GM19193 (cell line): ENCODE measurements around the gene TMPRSS4.

Experiments
- POLR2A ChIP-seq: IDR thresholded peaks from 4 replicates; pipeline ENCODE4 v1.6.1; 2011; ENCODE audit not compliant: insufficient read depth, insufficient read length; ENCODE audit errors: extremely low read depth

The TMPRSS4 gene

DNA sequence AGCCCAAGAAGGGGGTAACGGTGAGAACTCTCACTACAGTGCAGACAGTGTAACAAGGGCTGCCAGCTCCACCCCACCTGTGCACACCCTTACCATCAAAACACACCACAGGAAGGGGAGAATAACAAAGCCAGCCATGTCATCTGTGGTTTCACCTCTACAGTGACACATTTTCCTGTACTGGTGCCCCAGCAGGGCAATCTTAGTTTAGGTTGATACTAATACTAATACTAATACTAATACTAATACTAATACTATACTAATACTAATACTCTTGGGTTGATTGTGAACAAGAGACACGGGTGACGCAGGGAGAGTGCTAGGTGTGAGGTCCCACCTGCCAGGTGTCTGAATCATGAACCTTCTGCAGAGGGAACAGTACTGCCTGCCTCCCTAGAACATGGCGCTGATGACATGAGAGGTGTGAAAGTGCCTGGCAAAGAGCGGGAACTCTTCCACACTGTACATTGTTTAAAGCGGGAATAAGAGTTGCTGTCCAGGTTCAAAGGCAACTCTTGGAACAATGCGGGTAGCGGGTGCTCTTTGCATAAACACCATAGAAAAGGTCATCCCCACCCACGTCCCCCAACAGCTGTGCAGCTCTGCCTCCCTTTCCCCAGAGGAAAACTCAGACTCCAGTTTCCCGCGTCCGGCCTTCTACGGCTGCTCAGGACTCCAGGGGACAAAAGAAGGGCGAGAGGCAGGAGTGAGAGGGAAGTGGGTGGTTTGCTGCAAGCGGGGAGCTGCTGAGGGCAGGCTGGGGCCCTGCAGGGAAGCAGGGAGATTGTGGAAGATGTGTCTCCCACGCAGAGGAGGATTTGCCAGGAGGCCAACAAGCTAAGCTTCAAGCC, 25.0 kb upstream of the TMPRSS4 start:
- TF ChIP-seq POLR2A = no peak

DNA sequence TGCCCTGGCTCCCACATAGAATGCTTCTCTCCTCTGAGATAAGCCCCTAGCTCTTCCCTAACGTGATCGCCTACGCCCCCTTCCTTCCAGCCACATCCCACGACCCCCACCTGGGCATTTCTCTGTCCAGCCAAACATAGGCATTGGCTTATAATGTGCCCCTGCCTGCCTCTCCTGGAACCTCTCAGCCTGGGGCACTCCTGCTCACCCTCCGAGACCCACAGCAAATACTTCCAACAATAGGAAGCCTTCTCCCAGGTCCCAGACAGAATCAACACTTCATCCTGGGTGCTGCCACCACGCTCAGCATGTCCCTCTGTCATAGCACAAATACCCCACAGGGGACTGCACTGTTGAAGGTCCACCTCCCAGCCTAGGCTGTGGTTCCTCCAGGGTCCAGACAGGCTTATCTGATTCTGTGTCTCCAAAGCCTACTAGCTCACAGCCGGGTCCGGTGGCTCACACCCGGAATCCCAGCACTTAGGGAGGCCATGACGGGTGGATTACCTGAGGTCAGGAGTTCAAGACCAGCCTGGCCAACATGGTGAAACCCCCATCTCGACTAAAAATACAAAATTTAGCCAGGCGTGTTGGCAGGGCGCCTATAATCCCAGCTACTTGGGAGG, 24.2 kb upstream of the TMPRSS4 start:
- TF ChIP-seq POLR2A = no peak

DNA sequence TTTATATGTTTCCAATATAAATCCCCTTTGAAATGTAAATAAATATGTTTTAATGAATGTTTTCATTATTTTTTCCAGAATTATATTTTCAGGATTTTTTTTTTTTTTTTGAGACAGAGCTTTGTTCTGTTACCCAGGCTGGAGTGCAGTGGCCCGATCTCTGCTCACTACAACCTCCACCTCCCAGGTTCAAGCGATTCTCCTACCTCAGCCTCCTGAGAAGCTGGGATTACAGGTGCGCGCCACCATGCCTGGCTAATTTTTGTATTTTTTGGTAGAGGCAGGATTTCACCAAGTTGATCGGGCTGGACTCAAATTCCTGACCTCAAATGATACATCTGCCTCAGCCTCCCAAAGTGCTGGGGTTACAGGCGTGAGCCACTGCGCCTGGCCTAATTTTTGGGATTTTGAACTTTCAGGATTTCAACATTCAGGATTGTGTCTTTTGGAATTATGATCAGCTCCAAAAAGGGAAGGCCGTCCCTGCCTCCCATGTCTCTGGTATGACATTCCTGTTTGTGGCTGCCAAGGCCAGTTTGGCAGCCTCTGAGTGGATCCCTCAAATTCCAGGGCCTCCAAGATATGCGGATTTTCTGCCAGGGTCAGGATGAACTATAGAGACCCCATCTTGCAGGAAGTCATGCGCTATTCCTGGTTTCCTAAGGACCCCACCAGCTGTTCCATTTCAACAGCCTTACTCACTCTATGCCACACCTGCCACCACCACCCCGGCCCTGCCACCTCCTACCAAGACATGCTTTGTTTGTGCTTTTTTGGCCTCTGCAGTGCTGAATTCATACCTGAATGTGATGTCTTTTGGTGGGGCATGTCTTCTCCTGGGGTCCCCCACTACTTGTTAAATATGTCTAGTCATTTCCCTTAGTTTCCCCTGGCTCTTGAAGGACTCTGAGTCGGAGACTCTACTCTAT, 21.9 kb upstream of the TMPRSS4 start:
- no peak for TF ChIP-seq POLR2A

DNA sequence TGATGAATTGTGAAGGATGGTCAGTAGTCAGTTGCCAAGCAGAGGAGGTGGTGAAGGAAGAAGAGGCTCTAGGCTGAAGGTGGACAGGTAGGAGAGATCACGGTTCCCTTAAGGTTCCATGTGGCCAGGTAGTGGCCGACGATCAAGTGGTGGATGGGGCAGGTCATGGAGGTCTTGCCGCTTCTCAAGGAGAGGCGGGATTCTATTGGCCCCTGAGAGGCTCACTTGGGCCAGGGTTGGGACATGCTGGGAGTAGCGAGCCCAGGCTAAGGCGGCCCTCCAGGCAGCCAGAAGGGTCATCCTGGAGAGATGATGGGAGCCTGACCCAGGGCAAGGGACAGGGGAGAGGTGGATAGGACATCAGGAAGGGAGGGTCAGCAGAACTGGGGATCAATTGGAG, 20.9 kb upstream of the TMPRSS4 start:
- TF ChIP-seq POLR2A = no peak

DNA sequence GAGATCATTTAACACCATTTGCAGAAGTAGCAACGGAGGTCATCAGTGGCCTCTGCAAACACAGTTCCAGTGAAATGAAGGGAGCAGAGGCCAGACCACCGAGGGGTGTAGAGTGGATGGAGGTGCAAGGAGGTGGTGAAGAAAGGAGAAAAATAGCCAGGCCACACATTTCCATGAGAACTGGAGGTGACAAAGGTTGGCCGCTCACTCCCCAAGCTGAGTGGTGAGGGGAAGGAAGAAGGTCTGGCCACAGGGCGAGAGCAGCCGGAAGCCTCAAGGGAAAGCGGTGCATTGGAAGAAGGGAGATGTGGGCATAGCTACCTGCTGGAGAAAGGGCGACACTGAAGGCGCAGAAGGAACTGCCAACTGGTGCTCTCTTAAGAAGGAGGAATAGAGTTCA, 20.1 kb upstream of the TMPRSS4 start:
- no peak for TF ChIP-seq POLR2A

DNA sequence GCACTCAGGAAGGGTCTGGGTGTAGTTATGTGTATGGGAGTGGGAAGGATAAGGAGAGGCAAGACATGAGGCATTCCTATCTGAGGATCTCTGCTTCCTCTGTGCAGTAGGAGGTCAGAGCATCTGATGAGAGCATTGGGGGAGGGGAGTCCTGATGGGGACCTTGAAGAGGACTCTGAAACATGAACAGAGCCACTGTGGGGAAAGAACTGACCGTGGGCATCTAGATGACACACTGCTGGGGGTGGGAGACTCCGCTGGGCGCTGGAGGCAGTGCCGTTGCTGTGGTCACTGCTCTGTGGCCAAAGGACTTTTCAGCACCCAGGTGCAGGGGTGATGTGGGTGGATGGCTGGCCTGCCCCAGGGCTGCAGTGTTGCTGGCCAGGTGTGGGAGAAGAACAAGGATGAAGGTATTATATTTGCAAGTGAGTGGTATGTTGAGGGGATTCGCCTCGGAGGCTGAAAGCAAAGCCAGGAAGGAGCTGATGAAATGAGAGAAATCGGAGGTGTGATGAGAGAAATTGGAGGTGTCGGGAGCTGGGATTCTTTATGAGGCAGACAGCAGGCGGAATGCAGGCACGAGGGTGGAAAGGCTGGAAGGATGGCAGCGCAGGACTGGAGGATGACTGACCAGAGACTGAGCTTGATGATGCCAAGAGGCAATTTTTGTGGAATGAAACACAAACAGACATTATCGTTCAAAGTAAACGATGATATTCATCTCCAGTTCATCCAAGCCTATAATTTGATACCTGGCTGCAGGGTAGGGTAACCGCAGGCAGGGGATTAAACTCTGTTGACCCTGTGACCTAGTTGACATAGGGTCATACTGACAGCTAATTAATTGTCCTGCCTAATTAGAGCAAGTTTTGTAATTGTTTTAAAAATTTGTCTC, 19.4 kb upstream of the TMPRSS4 start:
- no peak for TF ChIP-seq POLR2A

DNA sequence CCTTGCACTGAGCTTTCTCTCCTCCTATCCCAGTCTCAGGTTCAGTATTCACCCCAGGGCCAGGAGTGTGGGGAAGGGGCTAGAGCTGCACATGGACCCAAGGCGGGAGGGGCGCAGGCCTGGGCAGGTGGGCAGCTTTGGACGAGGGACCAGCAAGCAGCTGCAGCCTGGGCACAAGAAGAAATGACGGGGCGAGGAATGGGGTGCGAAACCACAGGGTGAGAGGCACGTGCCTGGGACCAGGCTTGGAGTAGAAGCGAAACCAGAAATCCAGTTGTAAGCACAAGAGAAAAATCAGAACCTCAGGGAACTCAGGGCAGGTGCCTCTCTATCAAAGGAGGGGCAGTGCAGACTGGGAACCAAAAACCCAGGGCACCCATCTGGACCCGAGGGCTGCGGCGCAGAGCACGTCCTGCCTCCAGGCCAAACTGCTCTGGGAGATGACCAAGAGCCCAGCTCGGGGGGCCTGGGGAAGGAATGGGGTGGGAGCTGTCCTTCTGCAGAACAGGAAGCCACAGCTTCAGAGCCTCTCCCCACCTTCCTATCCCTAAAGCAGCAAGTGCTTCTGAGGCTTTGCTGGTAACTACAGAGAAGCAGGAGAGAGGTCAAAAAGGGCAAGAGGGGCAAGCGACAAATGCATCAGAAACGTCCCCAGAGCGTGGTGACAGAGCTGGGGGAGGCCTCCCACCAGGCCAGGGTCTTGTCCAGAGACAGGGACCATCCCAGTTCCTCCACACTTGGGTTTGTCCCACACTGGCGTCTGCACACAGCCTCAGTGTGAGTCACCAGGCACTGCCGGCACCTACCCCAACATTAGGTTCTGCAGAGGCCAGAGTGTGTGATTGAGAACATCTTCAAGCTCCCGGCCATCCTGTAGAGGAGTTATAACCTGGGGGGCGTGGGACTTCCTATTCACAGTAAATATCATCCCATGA, 18.3 kb upstream of the TMPRSS4 start:
- TF ChIP-seq POLR2A = no peak

DNA sequence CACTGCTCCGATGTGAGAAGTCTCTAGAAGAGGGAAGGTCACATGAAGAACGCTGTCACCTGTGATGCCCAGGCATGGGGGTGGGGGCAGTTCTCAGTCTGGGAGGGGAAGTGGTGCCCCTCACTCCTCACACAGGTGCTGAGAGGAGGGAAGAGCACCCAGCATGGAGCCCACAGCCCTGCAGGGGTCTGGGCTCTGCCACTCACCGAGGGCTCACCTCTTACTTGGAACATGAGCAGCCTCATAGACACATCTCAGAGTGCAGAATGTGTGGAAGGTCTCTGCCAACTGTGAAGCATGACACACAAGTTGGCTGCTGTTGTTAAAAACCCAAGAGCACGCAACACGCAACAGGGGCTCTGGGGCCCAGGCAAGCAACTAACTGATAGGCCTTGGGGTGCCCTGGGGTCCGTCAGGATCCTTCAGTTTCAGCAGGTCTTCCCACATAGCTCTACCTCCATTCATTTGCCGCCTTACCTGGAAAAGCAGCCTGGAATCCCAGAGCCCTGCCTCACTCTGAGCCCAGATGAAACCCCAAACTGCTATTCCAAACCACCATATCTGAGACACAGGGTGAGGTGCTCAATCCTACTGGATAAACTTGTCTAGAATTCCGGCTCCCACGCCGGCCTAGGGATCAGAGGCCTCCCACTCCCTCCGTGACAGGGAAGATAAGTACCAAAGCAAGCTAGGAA, 17.5 kb upstream of the TMPRSS4 start:
- TF ChIP-seq POLR2A = no peak

DNA sequence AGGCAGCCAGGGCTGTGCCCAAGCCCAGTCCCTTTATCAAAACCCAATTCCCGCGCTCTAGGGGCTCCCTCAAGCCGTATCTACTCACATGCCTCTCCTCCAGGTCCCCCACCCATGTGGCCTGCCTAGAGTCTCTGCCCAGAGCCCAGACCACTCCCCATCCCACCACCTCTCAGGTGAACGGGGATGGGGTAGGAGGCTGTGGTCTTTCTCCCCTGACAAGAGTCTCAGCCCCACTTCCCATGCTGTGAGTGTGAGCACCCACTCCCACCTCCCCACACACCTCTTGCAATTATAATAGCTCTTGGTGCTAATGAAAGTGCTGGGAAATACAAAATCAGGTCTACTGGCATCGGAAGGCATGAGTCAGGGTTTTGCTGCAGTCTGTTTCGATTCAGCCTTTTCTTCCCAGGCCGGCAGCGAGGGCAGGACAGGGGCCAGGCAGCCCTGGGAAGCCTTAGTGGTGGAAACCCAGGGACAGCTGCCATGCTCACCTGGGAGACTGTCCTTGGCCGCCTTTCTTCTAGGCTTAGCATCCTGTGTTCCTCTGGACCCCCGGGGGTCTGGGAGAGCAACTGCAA, 16.7 kb upstream of the TMPRSS4 start:
- no peak for TF ChIP-seq POLR2A

DNA sequence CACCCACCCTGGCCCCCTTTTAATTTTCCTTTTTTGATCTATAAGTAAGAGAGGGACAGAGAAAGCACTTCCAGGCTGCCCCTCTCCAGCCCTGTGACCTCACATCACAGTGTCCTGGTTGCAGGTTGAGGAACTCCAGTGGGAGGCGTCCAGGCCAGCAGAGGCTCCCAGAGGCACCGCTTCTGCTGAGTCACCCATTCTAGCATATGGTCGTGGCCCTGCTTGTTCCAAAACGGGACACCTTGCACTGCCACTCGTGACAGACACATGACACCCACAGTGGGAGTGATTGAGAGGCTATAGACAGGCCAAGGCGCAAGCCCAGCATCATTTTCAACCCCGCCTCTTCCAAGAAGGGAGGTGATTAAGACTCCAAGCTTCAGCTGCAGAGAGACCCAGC, 16.0 kb upstream of the TMPRSS4 start:
- no peak for TF ChIP-seq POLR2A

DNA sequence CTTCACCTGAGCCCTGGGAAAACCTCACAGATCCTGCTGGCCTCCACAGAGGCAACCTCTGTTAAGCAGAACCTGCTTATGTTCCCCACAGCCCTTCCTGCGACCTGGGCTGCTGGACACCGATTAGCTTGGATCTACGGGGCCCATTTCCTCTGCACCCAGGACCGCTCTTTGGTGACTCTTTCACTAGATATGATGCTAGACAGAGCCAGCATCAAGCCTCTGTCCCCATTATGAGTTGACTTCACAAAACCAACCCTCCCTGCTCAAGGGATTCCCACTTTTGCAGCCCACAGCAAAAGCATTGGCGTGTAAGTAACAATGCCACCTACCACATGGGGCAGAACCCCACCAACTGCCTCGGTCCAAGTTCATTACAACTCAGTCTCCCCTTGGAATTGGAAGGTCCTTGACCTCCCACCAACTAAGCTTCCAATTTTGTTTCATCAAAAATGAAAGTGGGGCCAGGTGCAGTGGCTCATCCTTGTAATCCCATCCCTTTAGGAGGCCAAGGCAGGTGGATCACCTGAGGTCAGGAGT, 15.2 kb upstream of the TMPRSS4 start:
- no peak for TF ChIP-seq POLR2A

DNA sequence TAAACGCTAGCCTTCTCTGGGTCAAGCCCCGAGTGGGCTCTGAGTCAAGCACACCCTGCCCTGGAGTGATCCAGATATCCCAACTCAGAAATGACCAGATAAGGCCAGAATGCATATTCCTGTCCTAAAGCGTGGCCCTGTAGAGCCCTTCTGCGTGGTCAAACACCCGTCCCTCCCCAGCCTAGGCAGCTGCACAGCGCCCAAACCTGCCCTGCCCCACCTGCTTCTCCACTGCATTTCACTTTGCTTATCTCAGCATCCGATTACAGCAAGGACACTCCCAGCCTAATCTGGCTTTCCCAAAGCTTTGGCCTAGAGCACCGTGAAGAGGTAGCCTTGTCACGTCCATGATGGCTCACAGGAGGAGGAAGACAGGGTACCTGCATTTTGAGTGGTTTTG, 11.9 kb upstream of the TMPRSS4 start:
- no peak for TF ChIP-seq POLR2A

DNA sequence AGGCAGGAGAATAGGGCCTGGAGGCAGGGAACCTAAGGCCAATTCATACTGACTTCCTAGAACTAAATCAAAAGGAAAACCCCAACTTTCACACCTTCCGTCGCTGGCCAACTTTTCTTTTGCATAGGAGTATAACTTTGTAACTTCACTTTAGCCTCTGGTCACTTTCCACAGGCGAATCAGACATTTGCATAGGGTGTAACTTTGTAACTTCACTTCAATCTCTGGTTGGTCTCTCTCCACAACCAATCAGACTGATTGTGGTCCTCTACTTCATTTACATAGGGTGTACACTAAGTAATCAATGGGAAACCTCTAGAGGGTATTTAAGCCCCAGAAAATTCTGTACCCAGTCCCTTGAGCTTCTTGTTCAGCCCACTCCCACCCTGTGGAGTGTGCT, 11.5 kb upstream of the TMPRSS4 start:
- TF ChIP-seq POLR2A = no peak

DNA sequence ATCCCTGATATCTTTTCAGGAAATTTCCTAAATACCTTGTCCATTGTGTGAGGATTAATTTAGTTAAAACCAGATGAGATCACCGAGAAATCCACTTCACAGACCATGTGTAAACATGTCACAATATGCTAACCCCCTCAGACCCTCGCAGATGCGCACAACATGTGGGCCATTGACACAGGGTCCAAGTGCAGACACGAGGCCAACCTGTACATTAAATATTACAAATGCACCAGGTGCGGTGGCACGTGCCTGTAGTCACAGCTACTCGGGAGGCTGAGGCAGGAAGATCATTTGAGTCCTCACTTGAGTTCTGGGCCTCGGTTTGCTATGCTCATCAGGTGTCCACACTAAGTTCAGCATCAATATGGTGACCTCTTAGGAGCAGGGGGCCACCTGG, 9.9 kb upstream of the TMPRSS4 start:
- TF ChIP-seq POLR2A = no peak
